DOHH2 (cell line): ENCODE measurements around the gene TESMIN.

Source experiments
- H3F3A ChIP-seq: fragments of 200-600 bp; sonication (generic), shearing (Covaris generic); 2 replicates; pipeline ENCODE4 v1.6.0; 2016; ENCODE audit warnings: antibody characterized with exemption, mild to moderate bottlenecking; ENCODE audit not compliant: control insufficient read depth, insufficient read depth
- H3K27ac ChIP-seq: fragments of 200-600 bp; sonication (generic); 2 replicates; pipeline ENCODE4 v1.5.1; 2014; ENCODE audit warnings: low read depth, mild to moderate bottlenecking, low read length, moderate library complexity
- H3K27me3 ChIP-seq: fragments of 200-600 bp; sonication (generic); 2 replicates; pipeline ENCODE4 v1.6.1; 2014; ENCODE audit warnings: mild to moderate bottlenecking, low read length, mixed read lengths; ENCODE audit not compliant: control insufficient read depth
- H3K36me3 ChIP-seq: fragments of 200-600 bp; sonication (generic); 2 replicates; pipeline ENCODE4 v1.6.1; 2014; ENCODE audit warnings: mild to moderate bottlenecking, low read length, moderate library complexity, mixed read lengths; ENCODE audit not compliant: control insufficient read depth
- H3K4me1 ChIP-seq: fragments of 200-600 bp; sonication (generic); 2 replicates; pipeline ENCODE4 v1.6.1; 2014; ENCODE audit warnings: mild to moderate bottlenecking, low read length, mixed read lengths; ENCODE audit not compliant: control insufficient read depth
- H3K4me2 ChIP-seq: fragments of 200-600 bp; sonication (generic); 2 replicates; pipeline ENCODE4 v1.6.0; 2014; ENCODE audit warnings: mild to moderate bottlenecking, low read length, moderate library complexity
- H3K4me3 ChIP-seq: fragments of 200-600 bp; sonication (generic); 2 replicates; pipeline ENCODE4 v1.5.1; 2014; ENCODE audit warnings: mild to moderate bottlenecking, low read length, mixed read lengths
- H3K79me2 ChIP-seq: fragments of 200-600 bp; sonication (generic); 2 replicates; pipeline ENCODE4 v1.6.1; 2014; ENCODE audit warnings: mild to moderate bottlenecking, low read length, mixed read lengths; ENCODE audit not compliant: control insufficient read depth
- H3K9me2 ChIP-seq: fragments of 200-600 bp; sonication (generic); replicated peaks from 2 replicates; pipeline ENCODE4 v1.6.1; 2014; ENCODE audit warnings: mild to moderate bottlenecking, low read length, mixed read lengths; ENCODE audit not compliant: control insufficient read depth
- H3K9me3 ChIP-seq: fragments of 200-600 bp; sonication (generic); 2 replicates; pipeline ENCODE4 v1.6.1; 2014; ENCODE audit warnings: antibody characterized with exemption, low read length, mixed read lengths; ENCODE audit not compliant: control insufficient read depth, insufficient read depth
- H4K20me1 ChIP-seq: fragments of 200-600 bp; sonication (generic); 2 replicates; pipeline ENCODE4 v1.6.0; 2014; ENCODE audit warnings: low read depth, mild to moderate bottlenecking, antibody characterized with exemption, low read length, moderate library complexity; ENCODE audit not compliant: control insufficient read depth, insufficient read depth
- EZH2phosphoT487 ChIP-seq: fragments of 200-600 bp; sonication (generic); IDR thresholded peaks from 2 replicates; pipeline ENCODE4 v1.6.1; 2017; ENCODE audit warnings: borderline replicate concordance, mild to moderate bottlenecking, antibody characterized with exemption, low read length, moderate library complexity, mixed read lengths
- TF ChIP-seq, protein P1 (sequence below): fragments of 200-600 bp; sonication (generic); IDR thresholded peaks from one replicate; pipeline ENCODE4 v1.5.1; 2014; ENCODE audit warnings: antibody characterized with exemption, mild to moderate bottlenecking, low read depth, low read length; ENCODE audit not compliant: poor library complexity, severe bottlenecking

The TESMIN gene

DNA sequence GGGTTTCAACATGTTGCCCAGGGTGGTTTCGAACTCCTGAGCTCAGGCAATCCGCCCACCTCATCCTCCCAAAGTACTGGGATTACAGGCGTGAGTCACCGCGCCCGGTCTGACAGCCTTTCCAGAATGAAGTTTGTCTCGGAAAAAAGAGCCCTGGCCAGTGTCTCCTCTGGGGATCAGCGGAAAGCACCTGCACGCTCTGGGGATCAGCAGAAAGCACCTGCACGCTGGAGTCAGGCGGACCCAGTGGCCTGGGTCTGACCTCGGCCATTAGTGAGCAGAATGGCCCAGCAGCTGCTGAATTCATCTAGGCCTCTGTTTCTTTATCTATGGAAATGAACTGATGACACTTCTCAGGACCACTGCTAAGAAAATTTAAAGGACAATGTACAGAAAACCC lies 10.5 kb upstream of the TESMIN start:
- Histone ChIP-seq H3F3A (no peaks in the 10 kb centered on the region), H3K9me3 (no peaks in the 10 kb centered on the region), H4K20me1 (no peaks in the 10 kb centered on the region), H3K79me2 (no peaks in the 10 kb centered on the region), H3K4me3 (no peak overlapping the region), H3K27ac (no peak overlapping the region), H3K27me3 (no peaks in the 10 kb centered on the region), H3K9me2 (no peaks in the 10 kb centered on the region), H3K4me2 (no peak overlapping the region), H3K36me3 (no peaks in the 10 kb centered on the region), H3K4me1 (no peaks in the 10 kb centered on the region)
- TF ChIP-seq, protein P1, sequence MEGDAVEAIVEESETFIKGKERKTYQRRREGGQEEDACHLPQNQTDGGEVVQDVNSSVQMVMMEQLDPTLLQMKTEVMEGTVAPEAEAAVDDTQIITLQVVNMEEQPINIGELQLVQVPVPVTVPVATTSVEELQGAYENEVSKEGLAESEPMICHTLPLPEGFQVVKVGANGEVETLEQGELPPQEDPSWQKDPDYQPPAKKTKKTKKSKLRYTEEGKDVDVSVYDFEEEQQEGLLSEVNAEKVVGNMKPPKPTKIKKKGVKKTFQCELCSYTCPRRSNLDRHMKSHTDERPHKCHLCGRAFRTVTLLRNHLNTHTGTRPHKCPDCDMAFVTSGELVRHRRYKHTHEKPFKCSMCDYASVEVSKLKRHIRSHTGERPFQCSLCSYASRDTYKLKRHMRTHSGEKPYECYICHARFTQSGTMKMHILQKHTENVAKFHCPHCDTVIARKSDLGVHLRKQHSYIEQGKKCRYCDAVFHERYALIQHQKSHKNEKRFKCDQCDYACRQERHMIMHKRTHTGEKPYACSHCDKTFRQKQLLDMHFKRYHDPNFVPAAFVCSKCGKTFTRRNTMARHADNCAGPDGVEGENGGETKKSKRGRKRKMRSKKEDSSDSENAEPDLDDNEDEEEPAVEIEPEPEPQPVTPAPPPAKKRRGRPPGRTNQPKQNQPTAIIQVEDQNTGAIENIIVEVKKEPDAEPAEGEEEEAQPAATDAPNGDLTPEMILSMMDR, result no peak

DNA sequence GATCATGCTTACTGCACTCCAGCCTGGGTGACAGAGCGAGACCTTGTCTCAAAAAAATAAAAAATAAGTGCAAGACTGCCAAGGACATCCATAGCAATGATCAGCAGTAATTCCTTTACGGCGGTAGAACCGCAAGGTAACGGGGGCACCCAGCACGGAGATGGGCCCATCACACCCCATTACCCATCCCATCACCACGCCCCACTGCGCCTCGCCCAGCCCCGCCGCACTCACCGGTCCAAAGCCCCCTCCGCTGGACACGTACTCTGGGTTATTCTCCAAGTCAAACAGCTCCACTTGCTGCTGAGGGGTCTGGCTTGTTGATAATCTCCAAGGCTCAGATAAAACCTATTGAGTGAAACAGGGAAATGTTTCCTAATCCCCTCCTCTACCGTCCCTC lies 8.7 kb upstream of the TESMIN start:
- H3K27me3 ChIP-seq, result no peaks in the 10 kb centered on the region
- H3K4me3 ChIP-seq, result no peak overlapping the region
- H3K9me2 ChIP-seq, result no peaks in the 10 kb centered on the region
- no peak overlapping the region for H3K4me2 ChIP-seq
- H4K20me1 ChIP-seq, result no peaks in the 10 kb centered on the region
- no peak overlapping the region for H3K27ac ChIP-seq
- H3K4me1 ChIP-seq, result peaks cover 3% of the 10 kb centered on the region
- no peaks in the 10 kb centered on the region for H3F3A ChIP-seq
- no peak for TF ChIP-seq EZH2phosphoT487
- TF ChIP-seq, protein P1, result no peak
- H3K79me2 ChIP-seq, result no peaks in the 10 kb centered on the region
- H3K36me3 ChIP-seq, result no peaks in the 10 kb centered on the region
- no peaks in the 10 kb centered on the region for H3K9me3 ChIP-seq

DNA sequence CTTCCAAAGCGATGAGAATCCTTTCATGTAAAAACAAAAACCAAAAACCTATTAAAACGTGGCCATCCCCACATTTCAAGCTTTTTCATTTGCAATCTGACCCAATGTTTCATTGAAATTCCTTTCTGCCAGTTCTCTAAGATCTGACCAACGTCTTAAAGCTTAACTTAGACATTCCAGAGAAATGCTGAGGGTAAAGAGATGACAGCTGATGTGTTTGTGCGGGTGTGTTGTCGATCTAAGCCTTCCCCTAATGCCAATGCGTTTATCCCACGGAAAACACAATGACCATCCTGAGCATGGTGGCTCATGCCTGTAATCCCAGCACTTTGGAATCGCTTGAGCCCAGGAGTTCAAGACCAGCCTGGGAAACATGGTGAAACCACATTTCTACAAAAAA lies 6.4 kb upstream of the TESMIN start:
- no peaks in the 10 kb centered on the region for H3K79me2 ChIP-seq
- no peaks in the 10 kb centered on the region for H3K36me3 ChIP-seq
- H3K27ac ChIP-seq, result no peak overlapping the region
- no peaks in the 10 kb centered on the region for H3K9me2 ChIP-seq
- H3K9me3 ChIP-seq, result no peaks in the 10 kb centered on the region
- no peaks in the 10 kb centered on the region for H3F3A ChIP-seq
- no peak overlapping the region for H3K4me2 ChIP-seq
- H3K4me3 ChIP-seq, result no peak overlapping the region
- H3K27me3 ChIP-seq, result no peaks in the 10 kb centered on the region
- no peaks in the 10 kb centered on the region for H4K20me1 ChIP-seq
- no peak for TF ChIP-seq EZH2phosphoT487
- TF ChIP-seq, protein P1, result no peak
- H3K4me1 ChIP-seq, result peaks cover 7% of the 10 kb centered on the region

DNA sequence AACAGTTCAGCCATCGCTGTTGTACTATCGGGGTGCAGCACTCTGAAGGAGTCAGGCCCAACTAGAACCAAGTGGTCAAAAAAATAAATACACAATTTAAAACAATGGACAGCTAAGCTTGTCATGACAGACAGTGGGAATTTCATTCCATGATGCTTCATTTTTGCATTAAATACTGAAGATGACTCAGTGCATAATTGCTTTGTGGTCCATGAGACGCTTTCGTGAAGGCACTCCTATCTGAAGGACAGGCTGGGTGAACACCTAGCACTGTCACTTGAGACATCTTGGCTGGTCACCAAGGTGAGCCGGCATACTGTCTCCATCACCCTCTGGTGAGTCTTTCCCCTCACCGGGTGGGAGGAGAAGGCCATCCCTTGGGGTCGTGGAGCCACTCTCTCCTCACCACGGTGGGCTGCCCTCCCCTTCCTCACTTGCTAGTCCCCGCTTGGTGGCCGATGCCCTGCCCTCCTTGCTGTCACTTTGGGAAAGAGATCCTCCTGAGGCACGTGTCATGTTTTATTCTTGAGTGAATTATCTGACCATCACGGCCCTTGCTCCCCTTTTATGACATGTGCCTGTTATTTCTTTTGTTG lies 4.9 kb upstream of the TESMIN start:
- Histone ChIP-seq H3K4me2 (no peak overlapping the region), H3K27me3 (no peaks in the 10 kb centered on the region), H3K9me2 (no peaks in the 10 kb centered on the region)

More for the DNA sequence above, 4.9 kb upstream of the TESMIN start:
- TF ChIP-seq EZH2phosphoT487, result no peak
- TF ChIP-seq, protein P1, result no peak
- H3K27ac ChIP-seq, result no peak overlapping the region
- H3K4me3 ChIP-seq, result no peak overlapping the region
- H3K79me2 ChIP-seq, result no peaks in the 10 kb centered on the region
- H3K4me1 ChIP-seq, result peaks cover 7% of the 10 kb centered on the region
- no peaks in the 10 kb centered on the region for H3K9me3 ChIP-seq
- no peaks in the 10 kb centered on the region for H4K20me1 ChIP-seq
- H3F3A ChIP-seq, result no peaks in the 10 kb centered on the region
- H3K36me3 ChIP-seq, result no peaks in the 10 kb centered on the region
